ENCODE results near the gene APOL3. TPM values are rescaled to one million over a fixed set of nuclear protein-coding genes. Genes with fewer than 3 reads are reported as not detected.

APOL3 gene
- polyA plus RNA-seq, 1 donor: 13.1 TPM

DNA sequence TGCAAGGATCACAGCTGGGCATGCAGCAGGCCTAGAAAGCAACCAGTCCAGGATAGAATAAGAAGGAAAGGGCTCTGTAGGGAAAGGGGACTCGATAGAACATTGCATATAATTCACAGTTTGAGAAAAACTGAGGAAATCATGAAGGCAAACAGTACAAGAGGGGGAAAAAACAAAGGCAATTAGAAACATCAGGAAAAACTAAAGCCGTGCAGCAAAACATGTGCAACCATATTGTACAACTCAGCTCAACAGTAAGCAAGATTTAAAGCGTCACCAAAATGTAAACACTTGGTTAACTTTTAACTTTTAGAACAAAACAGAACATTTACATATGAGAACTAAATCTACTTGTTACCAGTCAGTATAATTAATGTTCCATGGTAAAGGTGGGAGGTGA is 8.5 kb downstream of the APOL3 start:
- no peak for DNase-seq
- WGBS (ENCODE audit: insufficient coverage, low lambda C conversion rate): 82% methylated on average over 3 of the region's 3 CpGs
- Histone ChIP-seq H3K9me3 (ENCODE audit: control insufficient read depth, low read depth, low read length) (no peaks in the 10 kb centered on the region), H3K36me3 (ENCODE audit: control insufficient read depth, insufficient read depth, low read length) (no peaks in the 10 kb centered on the region), H3K4me1 (ENCODE audit: control insufficient read depth, insufficient read depth, low read length) (peaks cover 12% of the 10 kb centered on the region), H3K4me3 (ENCODE audit: low read length) (no peak overlapping the region), H3K27ac (ENCODE audit: low read length) (no peak overlapping the region), H3K27me3 (ENCODE audit: control insufficient read depth, insufficient read depth, low read length) (no peaks in the 10 kb centered on the region)

DNA sequence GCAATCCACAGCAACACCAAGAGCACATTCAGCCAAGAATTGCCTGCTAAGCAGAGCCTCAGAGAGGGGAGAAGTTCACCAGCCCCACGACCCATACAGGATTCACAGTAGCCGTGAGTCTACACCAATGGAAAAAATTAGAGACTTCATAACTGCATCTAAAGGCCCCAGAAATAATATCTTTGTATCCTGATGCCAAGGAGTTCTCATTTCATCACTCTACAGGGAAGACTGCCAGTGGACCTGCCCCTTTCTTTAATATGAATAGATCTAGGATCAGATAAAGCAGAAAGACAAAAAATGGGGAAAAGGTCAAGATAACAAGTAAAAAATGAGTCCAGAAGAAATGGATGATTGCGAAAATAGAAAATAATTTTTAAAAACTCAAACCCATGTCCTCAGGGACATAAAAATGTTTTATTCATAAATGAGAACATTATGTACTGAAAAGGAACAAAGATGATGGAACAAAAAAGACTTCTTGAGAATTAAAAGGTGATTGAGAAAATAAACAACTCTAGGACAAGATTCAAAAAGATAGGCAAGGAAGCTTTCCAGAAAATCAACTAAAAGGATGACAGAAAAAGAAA is 9.5 kb downstream of the APOL3 start:
- Histone ChIP-seq H3K27me3 (ENCODE audit: control insufficient read depth, insufficient read depth, low read length) (no peaks in the 10 kb centered on the region), H3K27ac (ENCODE audit: low read length) (no peak overlapping the region), H3K4me3 (ENCODE audit: low read length) (no peak overlapping the region), H3K9me3 (ENCODE audit: control insufficient read depth, low read depth, low read length) (no peaks in the 10 kb centered on the region), H3K36me3 (ENCODE audit: control insufficient read depth, insufficient read depth, low read length) (no peaks in the 10 kb centered on the region), H3K4me1 (ENCODE audit: control insufficient read depth, insufficient read depth, low read length) (peaks cover 5% of the 10 kb centered on the region)
- no CpG with 5 or more reads among the region's 3 CpGs for WGBS (ENCODE audit: insufficient coverage, low lambda C conversion rate)
- no peak for DNase-seq

DNA sequence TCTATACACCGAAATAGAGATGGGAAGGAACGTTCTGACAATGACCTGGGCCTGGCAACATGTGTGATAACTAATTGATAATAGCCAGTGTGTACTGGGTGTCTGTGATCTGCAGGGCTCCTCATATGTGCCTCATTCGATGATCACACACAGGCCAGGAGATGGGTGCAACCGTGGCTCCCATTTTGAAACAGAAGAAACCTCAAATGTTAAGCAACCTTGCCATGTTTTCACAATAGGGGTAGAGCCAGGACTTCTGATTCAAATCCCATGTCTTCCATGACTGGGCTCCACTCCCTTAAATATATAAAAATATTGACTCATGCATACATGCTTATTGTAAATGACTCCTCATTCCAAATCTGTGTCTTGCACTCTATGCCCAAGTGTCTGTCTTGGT is 11.1 kb downstream of the APOL3 start:
- Histone ChIP-seq H3K27me3 (ENCODE audit: control insufficient read depth, insufficient read depth, low read length) (no peaks in the 10 kb centered on the region), H3K27ac (ENCODE audit: low read length) (no peak overlapping the region), H3K36me3 (ENCODE audit: control insufficient read depth, insufficient read depth, low read length) (no peaks in the 10 kb centered on the region), H3K4me1 (ENCODE audit: control insufficient read depth, insufficient read depth, low read length) (peaks cover 3% of the 10 kb centered on the region), H3K9me3 (ENCODE audit: control insufficient read depth, low read depth, low read length) (no peaks in the 10 kb centered on the region), H3K4me3 (ENCODE audit: low read length) (no peak overlapping the region)
- DNase-seq: no peak
- 60% methylated on average over 2 of the region's 4 CpGs for WGBS (ENCODE audit: insufficient coverage, low lambda C conversion rate)

DNA sequence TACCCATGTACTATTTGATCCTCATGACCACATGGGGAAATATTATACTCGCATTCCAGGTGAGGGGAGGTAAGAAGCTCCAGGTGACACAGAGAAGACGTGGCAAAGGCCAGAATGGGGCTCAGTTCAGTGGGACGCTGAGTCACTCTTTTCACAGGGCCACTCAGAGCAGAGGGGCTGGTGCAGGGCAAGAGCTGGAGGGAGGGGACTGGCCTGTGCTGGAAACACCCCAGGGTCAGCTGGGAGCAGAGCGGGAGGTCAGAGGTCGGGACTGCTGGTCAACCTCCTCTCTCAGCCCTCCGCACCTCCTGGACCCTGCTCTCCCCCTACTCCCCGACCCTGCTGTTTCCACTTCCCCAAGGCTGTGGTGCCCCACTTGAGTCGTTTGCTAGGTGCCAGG is 12.1 kb downstream of the APOL3 start:
- peaks cover 3% of the 10 kb centered on the region for H3K4me1 ChIP-seq (ENCODE audit: control insufficient read depth, insufficient read depth, low read length)
- WGBS (ENCODE audit: insufficient coverage, low lambda C conversion rate): no CpG with 5 or more reads among the region's 8 CpGs
- no peak overlapping the region for H3K27ac ChIP-seq (ENCODE audit: low read length)

DNA sequence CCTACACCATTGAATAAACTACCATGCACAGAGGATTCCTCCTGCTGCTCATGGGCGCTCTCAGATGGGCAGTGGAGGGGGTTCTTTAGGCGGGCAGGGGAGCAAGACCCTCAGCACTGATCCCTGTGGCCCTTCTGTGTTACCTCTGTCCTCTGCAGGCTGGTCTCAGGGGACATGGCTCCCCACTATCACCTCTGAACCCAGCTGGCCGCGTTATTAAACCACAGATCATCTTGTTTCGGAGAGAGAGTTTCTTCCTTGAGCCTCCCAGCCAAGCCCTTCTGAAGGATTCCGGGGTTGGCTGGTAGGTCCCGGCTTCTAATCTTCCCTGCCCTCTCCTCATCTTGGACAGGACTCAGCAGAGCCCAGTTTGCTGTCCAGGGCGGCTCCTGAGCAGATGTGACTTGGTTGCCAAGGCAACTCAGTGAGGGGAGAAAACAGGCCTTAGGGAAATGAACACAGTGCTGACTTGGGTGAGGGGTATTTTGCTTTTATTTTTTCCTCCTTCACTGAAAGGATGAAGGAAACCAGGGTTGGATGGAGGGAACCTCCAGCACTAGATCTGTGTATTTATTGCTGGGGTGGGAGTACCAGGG is 13.3 kb downstream of the APOL3 start:
- DNase-seq: no peak
- H3K27me3 ChIP-seq (ENCODE audit: control insufficient read depth, insufficient read depth, low read length): no peaks in the 10 kb centered on the region
- peaks cover 11% of the 10 kb centered on the region for H3K4me1 ChIP-seq (ENCODE audit: control insufficient read depth, insufficient read depth, low read length)
- no CpG with 5 or more reads among the region's 8 CpGs for WGBS (ENCODE audit: insufficient coverage, low lambda C conversion rate)
- no peak overlapping the region for H3K27ac ChIP-seq (ENCODE audit: low read length)
- H3K9me3 ChIP-seq (ENCODE audit: control insufficient read depth, low read depth, low read length): no peaks in the 10 kb centered on the region
- H3K4me3 ChIP-seq (ENCODE audit: low read length): no peak overlapping the region
- H3K36me3 ChIP-seq (ENCODE audit: control insufficient read depth, insufficient read depth, low read length): no peaks in the 10 kb centered on the region

More for the DNA sequence above, 12.1 kb downstream of the APOL3 start:
- DNase-seq: no peak
- Histone ChIP-seq H3K9me3 (ENCODE audit: control insufficient read depth, low read depth, low read length) (no peaks in the 10 kb centered on the region), H3K27me3 (ENCODE audit: control insufficient read depth, insufficient read depth, low read length) (no peaks in the 10 kb centered on the region), H3K36me3 (ENCODE audit: control insufficient read depth, insufficient read depth, low read length) (no peaks in the 10 kb centered on the region), H3K4me3 (ENCODE audit: low read length) (no peak overlapping the region)

DNA sequence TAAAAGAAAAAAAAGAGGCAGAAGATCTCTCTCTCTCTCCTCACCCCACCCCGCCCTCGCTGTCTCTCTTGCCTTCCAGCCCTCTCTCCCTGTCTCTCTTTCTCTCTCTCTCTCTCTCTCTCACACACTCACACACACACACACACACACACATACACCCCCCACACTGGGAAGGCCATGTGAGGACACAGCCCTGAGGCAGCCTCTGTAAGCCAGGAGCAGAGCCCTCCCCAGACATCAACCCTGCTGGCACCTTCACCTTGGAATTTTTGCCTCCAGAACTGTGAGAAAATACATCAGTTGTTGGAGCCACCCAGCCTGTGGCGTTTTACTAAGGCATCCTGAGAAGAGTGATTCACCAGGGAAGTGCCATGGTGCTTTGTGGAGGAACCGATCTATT is 14.7 kb downstream of the APOL3 start:
- Histone ChIP-seq H3K27ac (ENCODE audit: low read length) (no peak overlapping the region), H3K27me3 (ENCODE audit: control insufficient read depth, insufficient read depth, low read length) (no peaks in the 10 kb centered on the region), H3K9me3 (ENCODE audit: control insufficient read depth, low read depth, low read length) (no peaks in the 10 kb centered on the region), H3K4me3 (ENCODE audit: low read length) (no peak overlapping the region), H3K36me3 (ENCODE audit: control insufficient read depth, insufficient read depth, low read length) (no peaks in the 10 kb centered on the region), H3K4me1 (ENCODE audit: control insufficient read depth, insufficient read depth, low read length) (peaks cover 11% of the 10 kb centered on the region)
- no CpG with 5 or more reads among the region's 4 CpGs for WGBS (ENCODE audit: insufficient coverage, low lambda C conversion rate)
- no peak for DNase-seq

DNA sequence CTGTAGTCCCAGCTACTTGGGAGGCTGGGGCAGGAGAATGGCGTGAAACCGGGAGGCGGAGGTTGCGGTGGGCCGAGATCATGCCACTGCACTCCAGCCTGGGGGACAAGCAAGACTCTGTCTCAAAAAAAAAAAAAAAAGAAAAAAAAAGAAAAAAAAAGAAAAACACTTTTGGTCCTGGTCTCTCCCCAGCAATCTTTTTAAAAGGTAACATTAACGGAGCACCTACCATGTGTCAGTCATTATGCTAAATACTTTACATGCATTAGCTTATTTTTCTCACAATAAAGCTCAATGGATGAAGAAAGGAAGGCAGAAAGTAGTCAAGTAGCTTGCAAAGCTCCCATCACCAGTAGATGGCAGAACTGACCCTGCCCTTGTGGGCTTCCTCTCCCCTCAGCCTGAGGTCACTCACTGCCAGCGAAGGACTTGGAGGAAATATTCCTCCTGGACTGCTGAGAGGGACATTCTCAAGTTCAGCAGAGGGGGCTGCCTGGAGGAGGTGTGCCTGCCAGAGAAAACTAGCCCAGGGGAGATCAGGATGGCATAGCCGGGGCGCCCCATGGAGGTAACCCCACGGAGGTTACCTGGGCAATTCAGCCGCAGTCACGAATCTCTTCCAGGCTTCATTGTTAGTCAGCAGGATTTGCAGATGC is 15.5 kb downstream of the APOL3 start:
- Histone ChIP-seq H3K4me3 (ENCODE audit: low read length) (no peak overlapping the region), H3K27me3 (ENCODE audit: control insufficient read depth, insufficient read depth, low read length) (no peaks in the 10 kb centered on the region), H3K4me1 (ENCODE audit: control insufficient read depth, insufficient read depth, low read length) (peaks cover 11% of the 10 kb centered on the region), H3K27ac (ENCODE audit: low read length) (no peak overlapping the region), H3K9me3 (ENCODE audit: control insufficient read depth, low read depth, low read length) (no peaks in the 10 kb centered on the region), H3K36me3 (ENCODE audit: control insufficient read depth, insufficient read depth, low read length) (no peaks in the 10 kb centered on the region)
- 60% methylated on average over 2 of the region's 12 CpGs for WGBS (ENCODE audit: insufficient coverage, low lambda C conversion rate)
- DNase-seq: peak; percentile 46 to 51

DNA sequence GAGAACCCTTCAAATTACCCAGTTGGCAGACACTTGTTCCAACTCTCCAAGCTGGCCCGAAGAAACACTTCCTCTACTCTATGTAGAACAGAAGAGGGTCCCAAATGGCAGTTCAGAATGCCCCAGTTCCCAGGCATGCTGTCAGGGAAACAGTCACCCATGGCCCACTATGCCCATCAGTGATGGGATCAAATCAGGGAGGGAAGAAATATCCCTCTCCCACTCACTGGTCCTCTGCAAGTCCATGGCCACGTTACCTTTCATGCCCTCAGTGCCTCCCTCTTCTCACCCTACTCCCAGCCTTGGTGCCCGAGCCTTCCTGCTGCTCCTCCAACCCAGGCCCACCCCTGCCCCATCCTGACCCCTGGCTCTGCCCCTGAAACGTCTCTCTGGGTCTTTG is 16.6 kb downstream of the APOL3 start:
- Histone ChIP-seq H3K36me3 (ENCODE audit: control insufficient read depth, insufficient read depth, low read length) (no peaks in the 10 kb centered on the region), H3K27ac (ENCODE audit: low read length) (no peak overlapping the region), H3K4me3 (ENCODE audit: low read length) (no peak overlapping the region), H3K27me3 (ENCODE audit: control insufficient read depth, insufficient read depth, low read length) (no peaks in the 10 kb centered on the region), H3K9me3 (ENCODE audit: control insufficient read depth, low read depth, low read length) (no peaks in the 10 kb centered on the region), H3K4me1 (ENCODE audit: control insufficient read depth, insufficient read depth, low read length) (peaks cover 11% of the 10 kb centered on the region)
- no CpG with 5 or more reads among the region's 4 CpGs for WGBS (ENCODE audit: insufficient coverage, low lambda C conversion rate)
- no peak for DNase-seq

DNA sequence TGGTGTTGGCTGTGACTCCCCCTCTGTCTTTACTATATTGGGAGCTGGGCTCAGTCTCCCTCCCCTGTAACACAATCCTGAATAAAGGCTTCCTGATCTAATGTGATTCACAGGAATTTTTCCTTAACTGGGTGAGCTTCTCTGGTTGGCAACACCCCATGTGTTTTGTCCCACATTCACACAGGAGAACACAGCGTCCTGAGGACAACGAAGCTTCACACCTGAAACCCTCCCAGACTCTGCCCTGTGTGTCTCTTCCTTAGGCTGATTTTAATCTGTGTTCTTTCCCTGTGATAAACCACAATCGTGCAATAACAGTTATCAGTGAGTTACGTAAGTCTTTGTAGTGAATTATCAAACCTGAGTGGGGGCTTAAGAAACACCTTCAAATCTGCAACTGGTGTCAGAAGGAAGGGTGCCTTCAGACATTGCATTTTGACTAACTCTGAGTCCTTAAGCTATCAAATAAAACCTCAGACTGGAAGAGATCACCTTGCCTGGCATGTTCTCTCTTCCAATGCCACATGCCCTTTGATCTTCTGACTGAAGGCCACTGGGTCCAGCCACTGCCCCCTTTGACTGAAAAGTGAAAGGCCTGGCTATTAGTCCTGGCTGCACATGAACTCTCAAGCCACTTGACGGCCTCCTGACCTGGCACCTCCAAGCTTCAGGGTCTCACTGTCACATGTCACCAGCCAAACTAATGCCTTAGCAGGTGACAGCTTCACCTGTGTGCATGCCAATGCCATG is 17.3 kb downstream of the APOL3 start:
- Histone ChIP-seq H3K4me3 (ENCODE audit: low read length) (no peak overlapping the region), H3K4me1 (ENCODE audit: control insufficient read depth, insufficient read depth, low read length) (peaks cover 11% of the 10 kb centered on the region), H3K27me3 (ENCODE audit: control insufficient read depth, insufficient read depth, low read length) (no peaks in the 10 kb centered on the region), H3K9me3 (ENCODE audit: control insufficient read depth, low read depth, low read length) (no peaks in the 10 kb centered on the region), H3K36me3 (ENCODE audit: control insufficient read depth, insufficient read depth, low read length) (no peaks in the 10 kb centered on the region), H3K27ac (ENCODE audit: low read length) (no peak overlapping the region)
- DNase-seq: peak; percentile 27 to 29
- 40% methylated on average over 1 of the region's 5 CpGs for WGBS (ENCODE audit: insufficient coverage, low lambda C conversion rate)

DNA sequence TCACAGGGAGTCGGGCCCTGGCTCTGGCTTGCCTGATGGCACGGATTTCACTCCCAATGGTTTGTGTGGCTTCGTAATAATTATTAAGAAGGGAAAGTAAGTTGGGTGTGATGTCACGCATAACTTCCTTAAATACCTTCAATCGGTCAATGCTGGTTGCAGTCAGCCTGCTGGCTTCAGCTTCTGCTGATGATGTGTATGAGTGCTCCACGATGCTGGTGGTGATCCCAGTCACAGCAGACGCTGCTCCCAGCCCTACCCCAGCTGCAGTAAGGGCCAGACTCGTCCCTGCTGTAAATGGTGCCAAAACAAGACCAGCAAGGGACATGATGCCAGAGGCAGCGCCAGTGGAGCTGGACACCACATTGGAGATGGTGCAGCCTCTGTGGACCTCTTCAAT is 19.1 kb downstream of the APOL3 start:
- WGBS (ENCODE audit: insufficient coverage, low lambda C conversion rate): no CpG with 5 or more reads among the region's 9 CpGs
- no peak for DNase-seq
- Histone ChIP-seq H3K36me3 (ENCODE audit: control insufficient read depth, insufficient read depth, low read length) (no peaks in the 10 kb centered on the region), H3K4me3 (ENCODE audit: low read length) (no peak overlapping the region), H3K27me3 (ENCODE audit: control insufficient read depth, insufficient read depth, low read length) (no peaks in the 10 kb centered on the region), H3K4me1 (ENCODE audit: control insufficient read depth, insufficient read depth, low read length) (peaks cover 11% of the 10 kb centered on the region), H3K27ac (ENCODE audit: low read length) (no peak overlapping the region), H3K9me3 (ENCODE audit: control insufficient read depth, low read depth, low read length) (no peaks in the 10 kb centered on the region)

All from large intestine (tissue), 3 donors.